Heart left ventricle (tissue), 13 donors: ENCODE measurements around the gene POLR1D.

Experiments
- POLR2A ChIP-seq, 2 donors: fragments of 450-650 bp; IDR thresholded peaks; one replicate each; pipeline ENCODE4 v1.6.1; 2017; ENCODE audit warnings: antibody characterized with exemption in 2 of 2, mild to moderate bottlenecking in 2 of 2, moderate library complexity in 2 of 2
- TF ChIP-seq, protein P1 (sequence below), 12 donors: fragments of 200-600 bp; sonication (generic) in 4 of 12; IDR thresholded peaks; one replicate each; pipeline versions ENCODE4 v1.5.0 to v1.8.0; 2018 to 2022; ENCODE audit warnings: antibody characterized with exemption in 12 of 12, mild to moderate bottlenecking in 5 of 12
- donor health status: ischemic (EF 13 %, LVEDD 7.1; RV severe dilation, severe dysfunction).
- donor health status: DM: no; HTN: yes; CAD: no.
- donor health status: DM: no; HTN: no; CAD: no.
- donor health status: ischemic (EF 25% LVEDD 6.9; RV normal size, moderate dysfunction).
- donor health status: ischemic (EF 25% LVEDD 5.7; RV mildly dilated, moderate dysfunction).
- donor health status: ischemic (EF 35%, LVEDD 5.7; RV mildly dilated, moderate dysfunction).
- donor health status: nonischemic (EF 11% LVEDD 7.7; RV severe dilation, severe dysfunction).
- donor health status: DM: yes; HTN: yes; CAD: no.
- donor health status: PGD.
- donor health status: ischemic (EF 29% LVEDD 5.4; RV normal size, mild dysfunction).
- donor health status: nonischemic (EF 23%, LVEDD 6.1; RV moderate dilation, normal function).

DNA sequence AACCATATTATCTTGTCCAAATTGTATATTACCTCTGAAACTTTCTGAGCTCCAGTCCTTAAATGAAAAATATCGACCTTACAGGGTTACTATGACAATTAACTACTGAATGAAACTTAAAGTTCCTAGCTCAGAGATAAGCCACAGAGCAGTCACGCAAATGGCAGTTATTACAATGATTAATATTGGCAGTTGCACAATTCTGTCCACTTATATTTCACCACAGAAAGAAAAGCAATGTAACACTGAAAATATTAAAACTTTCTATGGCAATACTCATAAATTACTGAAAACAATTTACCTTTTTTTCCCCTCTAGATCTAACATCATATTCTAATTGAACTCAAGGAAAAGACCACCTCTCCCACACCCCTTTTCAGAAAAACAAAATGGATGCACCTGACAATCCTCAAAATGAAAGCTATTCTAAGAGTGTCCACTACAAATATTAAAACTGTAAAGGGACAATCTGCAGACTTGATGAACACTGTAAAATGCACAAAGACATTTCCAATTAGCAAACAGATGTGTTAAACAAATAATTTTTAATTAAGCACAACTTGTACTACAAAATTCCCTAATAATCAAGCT lies 16.0 kb upstream of the POLR1D start:
- no peak for TF ChIP-seq POLR2A (IDR thresholded peaks at IDR 0.05)
- TF ChIP-seq, protein P1, sequence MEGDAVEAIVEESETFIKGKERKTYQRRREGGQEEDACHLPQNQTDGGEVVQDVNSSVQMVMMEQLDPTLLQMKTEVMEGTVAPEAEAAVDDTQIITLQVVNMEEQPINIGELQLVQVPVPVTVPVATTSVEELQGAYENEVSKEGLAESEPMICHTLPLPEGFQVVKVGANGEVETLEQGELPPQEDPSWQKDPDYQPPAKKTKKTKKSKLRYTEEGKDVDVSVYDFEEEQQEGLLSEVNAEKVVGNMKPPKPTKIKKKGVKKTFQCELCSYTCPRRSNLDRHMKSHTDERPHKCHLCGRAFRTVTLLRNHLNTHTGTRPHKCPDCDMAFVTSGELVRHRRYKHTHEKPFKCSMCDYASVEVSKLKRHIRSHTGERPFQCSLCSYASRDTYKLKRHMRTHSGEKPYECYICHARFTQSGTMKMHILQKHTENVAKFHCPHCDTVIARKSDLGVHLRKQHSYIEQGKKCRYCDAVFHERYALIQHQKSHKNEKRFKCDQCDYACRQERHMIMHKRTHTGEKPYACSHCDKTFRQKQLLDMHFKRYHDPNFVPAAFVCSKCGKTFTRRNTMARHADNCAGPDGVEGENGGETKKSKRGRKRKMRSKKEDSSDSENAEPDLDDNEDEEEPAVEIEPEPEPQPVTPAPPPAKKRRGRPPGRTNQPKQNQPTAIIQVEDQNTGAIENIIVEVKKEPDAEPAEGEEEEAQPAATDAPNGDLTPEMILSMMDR (IDR thresholded peaks at IDR 0.05), result no peak
